HCT116 (cell line): ENCODE data around the gene AKAP13. TPM values are rescaled to one million over a fixed set of nuclear protein-coding genes. Genes with fewer than 3 reads are reported as not detected.

Experiments
- ATAC-seq: fragments of 200-7000 bp; cut with Tn5 transposase; 2 replicates; pipeline ENCODE4 v1.9.1; 2020; ENCODE audit warnings: mild to moderate bottlenecking, moderate library complexity
- BruUV-seq: library from RNA; stranded (reverse); fragments of 400-500 nt; replicated peaks from 2 replicates; lab custom pipeline; 2021; lab: Mats Ljungman, UMichigan
- CTCF ChIA-PET: fragments of 300-600 bp; sonication (Branson Sonifier 250); formaldehyde crosslinking; loops from one replicate; lab custom pipeline; 2021; ENCODE audit warnings: antibody characterized with exemption; lab: Charles Lee
- POLR2A ChIA-PET: fragments of 300-600, 350-600 bp; sonication (Branson Sonifier 250); formaldehyde crosslinking; loops from one replicate; lab custom pipeline; 2021; ENCODE audit warnings: antibody characterized with exemption; lab: Charles Lee
- RAD21 ChIA-PET, 2 experiments: fragments of 300-600 bp; sonication (Branson Sonifier 250); formaldehyde crosslinking; loops; one replicate each; lab custom pipeline; 2023; ENCODE audit warnings: low total read pairs in 2 of 2; ENCODE audit not compliant: uncharacterized antibody in 2 of 2, unreplicated experiment in 2 of 2, low non-redundant PET in 1 of 2; lab: Charles Lee
- DNase-seq: peaks from one replicate; pipeline ENCODE4 v3.0.0-alpha.2; 2010; ENCODE audit warnings: low read depth, low spot score
- H2AFZ ChIP-seq: fragments of 200-600 bp; shearing (Covaris generic), sonication (generic); 2 replicates; pipeline ENCODE4 v1.6.1; 2017; ENCODE audit warnings: low read depth, mixed run types, mixed read lengths, antibody characterized with exemption, low read length; ENCODE audit not compliant: poor library complexity, severe bottlenecking
- H3K27ac ChIP-seq: 2 replicates; pipeline ENCODE4 v1.5.1; 2012; ENCODE audit warnings: low read depth, low read length
- H3K27me3 ChIP-seq: fragments of 200-600 bp; sonication (generic); 2 replicates; pipeline ENCODE4 v1.6.1; 2016; ENCODE audit warnings: mixed run types, low read length, mixed read lengths; ENCODE audit not compliant: insufficient read depth
- H3K36me3 ChIP-seq, 2 experiments: fragments of 200-500 bp in 1 of 2; fragments of 200-600 bp in 1 of 2; sonication (Bioruptor generic) in 1 of 2; sonication (generic) in 1 of 2; 2 replicates each; pipeline versions ENCODE4 v1.5.1 to v1.6.1; 2014 to 2016; ENCODE audit warnings: low read length in 2 of 2, inconsistent platforms in 1 of 2, mixed read lengths in 1 of 2, mixed run types in 1 of 2; ENCODE audit not compliant: insufficient read depth in 2 of 2, control insufficient read depth in 1 of 2
- H3K4me1 ChIP-seq, 2 experiments: fragments of 200-600 bp in 1 of 2; sonication (generic) in 1 of 2; 2 replicates each; pipeline versions ENCODE4 v1.5.1 to v1.6.1; 2012 to 2017; ENCODE audit warnings: low read length in 2 of 2, inconsistent platforms in 1 of 2, mild to moderate bottlenecking in 1 of 2, mixed read lengths in 1 of 2, mixed run types in 1 of 2, moderate library complexity in 1 of 2; ENCODE audit not compliant: insufficient read depth in 2 of 2, control insufficient read depth in 1 of 2
- H3K4me2 ChIP-seq: fragments of 200-600 bp; sonication (generic); 2 replicates; pipeline ENCODE4 v1.6.1; 2017; ENCODE audit warnings: mixed run types, low read length, mixed read lengths
- H3K4me3 ChIP-seq, 2 experiments: fragments of 200-600 bp in 1 of 2; sonication (generic) in 1 of 2; replicated peaks in 1 of 2; 2 replicates each; pipeline ENCODE4 v1.5.1; 2011 to 2016; ENCODE audit warnings: low read length in 2 of 2, control low read depth in 1 of 2, low read depth in 1 of 2, mild to moderate bottlenecking in 1 of 2, mixed read lengths in 1 of 2, mixed run types in 1 of 2
- H3K79me2 ChIP-seq: fragments of 200-600 bp; sonication (generic); 2 replicates; pipeline ENCODE4 v1.6.1; 2017; ENCODE audit warnings: mild to moderate bottlenecking, mixed run types, low read length, moderate library complexity, mixed read lengths; ENCODE audit not compliant: insufficient read depth
- H3K9ac ChIP-seq: fragments of 200-600 bp; sonication (generic); 2 replicates; pipeline ENCODE4 v1.6.1; 2016; ENCODE audit warnings: low read length, mixed read lengths
- H3K9me2 ChIP-seq: fragments of 200-600 bp; sonication (generic), shearing (Covaris generic); 2 replicates; pipeline ENCODE4 v1.6.1; 2017; ENCODE audit warnings: mixed run types, mild to moderate bottlenecking, moderate library complexity; ENCODE audit not compliant: insufficient read depth
- H3K9me3 ChIP-seq, 2 experiments: fragments of 200-500 bp in 1 of 2; fragments of 200-600 bp in 1 of 2; sonication (Bioruptor generic) in 1 of 2; sonication (generic) in 1 of 2; 2 replicates each; pipeline ENCODE4 v1.6.1; 2014 to 2017; ENCODE audit warnings: low read length in 2 of 2, mixed read lengths in 2 of 2, inconsistent platforms in 1 of 2, low read depth in 1 of 2, mild to moderate bottlenecking in 1 of 2, mixed run types in 1 of 2, moderate library complexity in 1 of 2; ENCODE audit not compliant: control insufficient read depth in 1 of 2, insufficient read depth in 1 of 2
- H4K20me1 ChIP-seq: fragments of 200-600 bp; sonication (generic), shearing (Covaris generic); 2 replicates; pipeline ENCODE4 v1.6.1; 2017; ENCODE audit warnings: mixed run types, mild to moderate bottlenecking, moderate library complexity; ENCODE audit not compliant: insufficient read depth
- ATF3 ChIP-seq: IDR thresholded peaks from 2 replicates; pipeline ENCODE4 v1.6.1; 2012
- CBX3 ChIP-seq: IDR thresholded peaks from 2 replicates; pipeline ENCODE4 v1.6.1; 2012; ENCODE audit warnings: low read depth
- CEBPB ChIP-seq: IDR thresholded peaks from 2 replicates; pipeline ENCODE4 v1.6.1; 2012; ENCODE audit warnings: low read depth
- CTCF ChIP-seq, 3 experiments: fragments of 200-600 bp in 1 of 3; sonication (generic) in 1 of 3; IDR thresholded peaks in 2 of 3; conservative IDR thresholded peaks in 1 of 3; 2 replicates each; pipeline ENCODE4 v1.5.1; 2012 to 2017; ENCODE audit warnings: low read depth in 2 of 3, low read length in 2 of 3, antibody characterized with exemption in 1 of 3, borderline replicate concordance in 1 of 3, control low read depth in 1 of 3, mild to moderate bottlenecking in 1 of 3, mixed read lengths in 1 of 3, mixed run types in 1 of 3, moderate library complexity in 1 of 3; ENCODE audit not compliant: insufficient read depth in 1 of 3
- EGR1 ChIP-seq: IDR thresholded peaks from 2 replicates; pipeline ENCODE4 v1.6.1; 2012; ENCODE audit warnings: low read depth
- JUND ChIP-seq: IDR thresholded peaks from 2 replicates; pipeline ENCODE4 v1.6.1; 2012
- POLR2A ChIP-seq: IDR thresholded peaks from 2 replicates; pipeline ENCODE4 v1.7.0; 2011; ENCODE audit warnings: borderline replicate concordance; ENCODE audit not compliant: insufficient read depth, insufficient read length; ENCODE audit errors: extremely low read depth
- SRF ChIP-seq: IDR thresholded peaks from 2 replicates; pipeline ENCODE4 v1.6.1; 2012; ENCODE audit warnings: low read depth
- ZFX ChIP-seq: fragments of 450-650 bp; IDR thresholded peaks from 2 replicates; pipeline ENCODE4 v1.6.1; 2017
- intact Hi-C: fragments of 100-400 bp; cut with micrococcal nuclease; formaldehyde crosslinking; loops from 2 replicates; pipeline ENCODE4 v1.10.0; 2022
- total RNA-seq: library from RNA; stranded (reverse); gene quantifications from one replicate; pipeline ENCODE4 v1.2.1, GENCODE V29; 2021; ENCODE audit not compliant: unreplicated experiment
- TF ChIP-seq, protein P1 (sequence below): IDR thresholded peaks from 2 replicates; pipeline ENCODE4 v1.6.1; 2011; ENCODE audit warnings: mild to moderate bottlenecking, low read length, moderate library complexity; ENCODE audit not compliant: insufficient replicate concordance; ENCODE audit errors: extremely low read depth

AKAP13 gene
- total RNA-seq, 1 experiment from 2014 or later, result 43.1 TPM

GRCh38 chr15:85497172-85497569 lies 116.8 kb downstream of the AKAP13 start:
- Histone ChIP-seq H3K36me3 (no peaks in the 10 kb centered on the region), H3K4me2 (no peak overlapping the region), H3K4me1 (peaks cover 21 to 44% of the 10 kb centered on the region in 2 experiments), H3K27ac (no peak overlapping the region), H3K4me3 (no peak overlapping the region), H3K9me3 (no peaks in the 10 kb centered on the region), H4K20me1 (0 out of 2 replicates have a peak, but pooled peaks cover 3% of the 10 kb centered on the region), H3K27me3 (no peaks in the 10 kb centered on the region), H2AFZ (no peak overlapping the region), H3K9ac (no peak overlapping the region), H3K9me2 (no peaks in the 10 kb centered on the region), H3K79me2 (peaks cover 56% of the 10 kb centered on the region)
- no TSS peak for BruUV-seq
- CTCF ChIA-PET, result interaction anchor here (1.6 kb wide), 1 partner anchor 8 kb away, joined by 6 read pairs; no protein-coding TSS in a partner anchor
- no peak for TF ChIP-seq CTCF (IDR thresholded peaks at IDR 0.05 in 2 of 3, conservative IDR thresholded peaks at IDR 0.05 in 1 of 3; ENCODE audit: borderline replicate concordance in 1 of 3, insufficient read depth in 1 of 3, low read depth in 2 of 3, low read length in 2 of 3)
- TF ChIP-seq SRF, result no peak
- TF ChIP-seq POLR2A, result no peak
- TF ChIP-seq, protein P1, sequence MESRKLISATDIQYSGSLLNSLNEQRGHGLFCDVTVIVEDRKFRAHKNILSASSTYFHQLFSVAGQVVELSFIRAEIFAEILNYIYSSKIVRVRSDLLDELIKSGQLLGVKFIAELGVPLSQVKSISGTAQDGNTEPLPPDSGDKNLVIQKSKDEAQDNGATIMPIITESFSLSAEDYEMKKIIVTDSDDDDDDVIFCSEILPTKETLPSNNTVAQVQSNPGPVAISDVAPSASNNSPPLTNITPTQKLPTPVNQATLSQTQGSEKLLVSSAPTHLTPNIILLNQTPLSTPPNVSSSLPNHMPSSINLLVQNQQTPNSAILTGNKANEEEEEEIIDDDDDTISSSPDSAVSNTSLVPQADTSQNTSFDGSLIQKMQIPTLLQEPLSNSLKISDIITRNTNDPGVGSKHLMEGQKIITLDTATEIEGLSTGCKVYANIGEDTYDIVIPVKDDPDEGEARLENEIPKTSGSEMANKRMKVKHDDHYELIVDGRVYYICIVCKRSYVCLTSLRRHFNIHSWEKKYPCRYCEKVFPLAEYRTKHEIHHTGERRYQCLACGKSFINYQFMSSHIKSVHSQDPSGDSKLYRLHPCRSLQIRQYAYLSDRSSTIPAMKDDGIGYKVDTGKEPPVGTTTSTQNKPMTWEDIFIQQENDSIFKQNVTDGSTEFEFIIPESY, result no peak
- TF ChIP-seq CEBPB, result no peak
- no peak for TF ChIP-seq EGR1
- no peak for TF ChIP-seq ZFX
- no peak for TF ChIP-seq ATF3
- no peak for TF ChIP-seq JUND
- TF ChIP-seq CBX3, result no peak
- RAD21 ChIA-PET, result no interaction called here
- no peak for ATAC-seq
- POLR2A ChIA-PET, result no interaction called here
- no peak for DNase-seq
- intact Hi-C loops, result no loop called here
